GM18868 (cell line): ENCODE data around the gene PDPN.
"Not testable (repeated sequence)": the region's sequence is repeated elsewhere in the genome, so short reads cannot be mapped to it uniquely, and the experiment has no call there.

Source experiments
- ATAC-seq: cut with Tn5 transposase; IDR thresholded peaks from one replicate; pipeline ENCODE4 v1.9.1; 2021; ENCODE audit warnings: mild to moderate bottlenecking, moderate library complexity; ENCODE audit not compliant: unreplicated experiment

The PDPN gene

GRCh38 chr1:13583595-13583965 is at the start of gene PDPN:
TSS of gene PDPN (plus strand) at chr1:13583832. CDS start at chr1:13584034, 202 bp downstream.
- no peak for ATAC-seq

GRCh38 chr1:13535227-13535626 is 48.4 kb upstream of the PDPN start:
- ATAC-seq = no peak

GRCh38 chr1:13536571-13536970 is 47.1 kb upstream of the PDPN start:
- no peak for ATAC-seq

- ATAC-seq = no peak
Observed at GRCh38 chr1:13538832-13539231, 44.8 kb upstream of the PDPN start.

GRCh38 chr1:13539683-13540082 is 43.9 kb upstream of the PDPN start:
- ATAC-seq = no peak

GRCh38 chr1:13540866-13541265 is 42.8 kb upstream of the PDPN start:
- ATAC-seq = no peak

GRCh38 chr1:13541435-13542215 is 42.0 kb upstream of the PDPN start:
- ATAC-seq = no peak

- no peak for ATAC-seq
Observed at GRCh38 chr1:13543451-13544220, 40.0 kb upstream of the PDPN start.

- no peak for ATAC-seq
Observed at GRCh38 chr1:13544221-13544556, 39.4 kb upstream of the PDPN start.

GRCh38 chr1:13546791-13547190 is 36.8 kb upstream of the PDPN start:
- ATAC-seq = no peak

GRCh38 chr1:13548281-13548680 is 35.4 kb upstream of the PDPN start:
- ATAC-seq = no peak

GRCh38 chr1:13549021-13549420 is 34.6 kb upstream of the PDPN start:
- no peak for ATAC-seq

GRCh38 chr1:13549521-13549920 is 34.1 kb upstream of the PDPN start:
- no peak for ATAC-seq

- ATAC-seq = no peak
Observed at GRCh38 chr1:13550663-13551062, 33.0 kb upstream of the PDPN start.

GRCh38 chr1:13554798-13555197 is 28.8 kb upstream of the PDPN start:
- ATAC-seq = no peak

GRCh38 chr1:13556224-13556764 is 27.3 kb upstream of the PDPN start:
- ATAC-seq = no peak

- ATAC-seq = no peak
Observed at GRCh38 chr1:13560541-13560940, 23.1 kb upstream of the PDPN start.

- ATAC-seq = not testable (repeated sequence)
Observed at GRCh38 chr1:13562981-13563380, 20.7 kb upstream of the PDPN start.

GRCh38 chr1:13564073-13564472 is 19.6 kb upstream of the PDPN start:
- no peak for ATAC-seq

- ATAC-seq = not testable (repeated sequence)
Observed at GRCh38 chr1:13570435-13570834, 13.2 kb upstream of the PDPN start.

GRCh38 chr1:13570924-13571323 is 12.7 kb upstream of the PDPN start:
- ATAC-seq = no peak

GRCh38 chr1:13573586-13573985 is 10.0 kb upstream of the PDPN start:
- no peak for ATAC-seq
